K562 (cell line): ENCODE data around the gene DND1.

Experiments used
- FOS ChIP-seq: IDR thresholded peaks from 3 replicates; pipeline ENCODE4 v1.6.1; 2011; ENCODE audit not compliant: insufficient read length; ENCODE audit errors: extremely low read depth
- ZBTB7A ChIP-seq: IDR thresholded peaks from 2 replicates; pipeline ENCODE4 v1.6.1; 2011; ENCODE audit warnings: low read depth, mild to moderate bottlenecking, low read length, moderate library complexity, borderline replicate concordance; ENCODE audit not compliant: control insufficient read depth

GRCh38 chr5:140631036-140631417, 42.3 kb downstream of the DND1 start:
- TF ChIP-seq ZBTB7A (no peak), FOS (no peak)
